ENCODE measurements around the gene COL15A1.

COL15A1 gene

GRCh38 chr9:99073347-99073746 lies 129.6 kb downstream of the COL15A1 start:
- no peaks in the 10 kb centered on the region for H3K9me3 ChIP-seq (ENCODE audit: insufficient read depth, low read length)
- H3K4me1 ChIP-seq (ENCODE audit: insufficient read depth, insufficient read length) = no peaks in the 10 kb centered on the region
- no peak for DNase-seq (ENCODE audit: low read depth, low spot score)
- TF ChIP-seq SUZ12 (IDR thresholded peaks at IDR 0.05; ENCODE audit: extremely low read depth, insufficient read depth, insufficient read length) = no peak
- TF ChIP-seq YY1 (IDR thresholded peaks at IDR 0.05; ENCODE audit: insufficient read depth, insufficient read length) = no peak
- TF ChIP-seq ZNF274 (IDR thresholded peaks at IDR 0.05; ENCODE audit: low read depth, low read length) = no peak
- H3K9ac ChIP-seq (ENCODE audit: insufficient read length, low read depth) = no peak overlapping the region
- no peaks in the 10 kb centered on the region for H3K27me3 ChIP-seq (ENCODE audit: insufficient read depth, insufficient read length)
- H3K4me3 ChIP-seq (ENCODE audit: insufficient read length, low read depth) = no peak overlapping the region
- no peaks in the 10 kb centered on the region for H3K36me3 ChIP-seq (ENCODE audit: insufficient read depth, insufficient read length, low read length)

- DNase-seq (ENCODE audit: low read depth, low spot score) = no peak
- Histone ChIP-seq H3K4me1 (ENCODE audit: insufficient read depth, insufficient read length) (no peaks in the 10 kb centered on the region), H3K27me3 (ENCODE audit: insufficient read depth, insufficient read length) (no peaks in the 10 kb centered on the region), H3K4me3 (ENCODE audit: insufficient read length, low read depth) (no peak overlapping the region), H3K36me3 (ENCODE audit: insufficient read depth, insufficient read length, low read length) (no peaks in the 10 kb centered on the region), H3K9ac (ENCODE audit: insufficient read length, low read depth) (no peak overlapping the region), H3K9me3 (ENCODE audit: insufficient read depth, low read length) (no peaks in the 10 kb centered on the region)
- TF ChIP-seq YY1 (IDR thresholded peaks at IDR 0.05; ENCODE audit: insufficient read depth, insufficient read length) (no peak), ZNF274 (IDR thresholded peaks at IDR 0.05; ENCODE audit: low read depth, low read length) (no peak), SUZ12 (IDR thresholded peaks at IDR 0.05; ENCODE audit: extremely low read depth, insufficient read depth, insufficient read length) (no peak)
Measured at GRCh38 chr9:99073985-99074901, 130.5 kb downstream of the COL15A1 start.

- Histone ChIP-seq H3K4me1 (ENCODE audit: insufficient read depth, insufficient read length) (no peaks in the 10 kb centered on the region), H3K9me3 (ENCODE audit: insufficient read depth, low read length) (no peaks in the 10 kb centered on the region), H3K36me3 (ENCODE audit: insufficient read depth, insufficient read length, low read length) (no peaks in the 10 kb centered on the region), H3K9ac (ENCODE audit: insufficient read length, low read depth) (no peak overlapping the region), H3K4me3 (ENCODE audit: insufficient read length, low read depth) (no peak overlapping the region), H3K27me3 (ENCODE audit: insufficient read depth, insufficient read length) (no peaks in the 10 kb centered on the region)
- no peak for TF ChIP-seq YY1 (IDR thresholded peaks at IDR 0.05; ENCODE audit: insufficient read depth, insufficient read length)
- TF ChIP-seq ZNF274 (IDR thresholded peaks at IDR 0.05; ENCODE audit: low read depth, low read length) = no peak
- TF ChIP-seq SUZ12 (IDR thresholded peaks at IDR 0.05; ENCODE audit: extremely low read depth, insufficient read depth, insufficient read length) = no peak
- no peak for DNase-seq (ENCODE audit: low read depth, low spot score)
Measured at GRCh38 chr9:99074902-99075245, 131.2 kb downstream of the COL15A1 start.

- TF ChIP-seq YY1 (IDR thresholded peaks at IDR 0.05; ENCODE audit: insufficient read depth, insufficient read length) (no peak), ZNF274 (IDR thresholded peaks at IDR 0.05; ENCODE audit: low read depth, low read length) (no peak), SUZ12 (IDR thresholded peaks at IDR 0.05; ENCODE audit: extremely low read depth, insufficient read depth, insufficient read length) (no peak)
- no peak overlapping the region for H3K4me3 ChIP-seq (ENCODE audit: insufficient read length, low read depth)
- H3K9ac ChIP-seq (ENCODE audit: insufficient read length, low read depth) = no peak overlapping the region
- H3K9me3 ChIP-seq (ENCODE audit: insufficient read depth, low read length) = no peaks in the 10 kb centered on the region
- H3K36me3 ChIP-seq (ENCODE audit: insufficient read depth, insufficient read length, low read length) = no peaks in the 10 kb centered on the region
- H3K4me1 ChIP-seq (ENCODE audit: insufficient read depth, insufficient read length) = no peaks in the 10 kb centered on the region
- H3K27me3 ChIP-seq (ENCODE audit: insufficient read depth, insufficient read length) = no peaks in the 10 kb centered on the region
- no peak for DNase-seq (ENCODE audit: low read depth, low spot score)
Measured at GRCh38 chr9:99075246-99075912, 131.7 kb downstream of the COL15A1 start.

GRCh38 chr9:99076030-99076429 lies 132.3 kb downstream of the COL15A1 start:
- Histone ChIP-seq H3K9ac (ENCODE audit: insufficient read length, low read depth) (no peak overlapping the region), H3K36me3 (ENCODE audit: insufficient read depth, insufficient read length, low read length) (no peaks in the 10 kb centered on the region), H3K4me3 (ENCODE audit: insufficient read length, low read depth) (no peak overlapping the region), H3K4me1 (ENCODE audit: insufficient read depth, insufficient read length) (no peaks in the 10 kb centered on the region), H3K9me3 (ENCODE audit: insufficient read depth, low read length) (no peaks in the 10 kb centered on the region), H3K27me3 (ENCODE audit: insufficient read depth, insufficient read length) (no peaks in the 10 kb centered on the region)
- DNase-seq (ENCODE audit: low read depth, low spot score) = no peak
- TF ChIP-seq YY1 (IDR thresholded peaks at IDR 0.05; ENCODE audit: insufficient read depth, insufficient read length) (no peak), SUZ12 (IDR thresholded peaks at IDR 0.05; ENCODE audit: extremely low read depth, insufficient read depth, insufficient read length) (no peak), ZNF274 (IDR thresholded peaks at IDR 0.05; ENCODE audit: low read depth, low read length) (no peak)

- H3K4me3 ChIP-seq (ENCODE audit: insufficient read length, low read depth) = no peak overlapping the region
- TF ChIP-seq SUZ12 (IDR thresholded peaks at IDR 0.05; ENCODE audit: extremely low read depth, insufficient read depth, insufficient read length) = no peak
- no peak for TF ChIP-seq YY1 (IDR thresholded peaks at IDR 0.05; ENCODE audit: insufficient read depth, insufficient read length)
- no peak overlapping the region for H3K9ac ChIP-seq (ENCODE audit: insufficient read length, low read depth)
- H3K4me1 ChIP-seq (ENCODE audit: insufficient read depth, insufficient read length) = no peaks in the 10 kb centered on the region
- no peaks in the 10 kb centered on the region for H3K9me3 ChIP-seq (ENCODE audit: insufficient read depth, low read length)
- no peaks in the 10 kb centered on the region for H3K36me3 ChIP-seq (ENCODE audit: insufficient read depth, insufficient read length, low read length)
- H3K27me3 ChIP-seq (ENCODE audit: insufficient read depth, insufficient read length) = no peaks in the 10 kb centered on the region
- DNase-seq (ENCODE audit: low read depth, low spot score) = no peak
Measured at GRCh38 chr9:99076483-99077171, 132.9 kb downstream of the COL15A1 start.

- Histone ChIP-seq H3K27me3 (ENCODE audit: insufficient read depth, insufficient read length) (no peaks in the 10 kb centered on the region), H3K4me3 (ENCODE audit: insufficient read length, low read depth) (no peak overlapping the region), H3K9me3 (ENCODE audit: insufficient read depth, low read length) (peaks cover 14% of the 10 kb centered on the region; the same call in 1 of the 2 replicates), H3K9ac (ENCODE audit: insufficient read length, low read depth) (no peak overlapping the region), H3K36me3 (ENCODE audit: insufficient read depth, insufficient read length, low read length) (no peaks in the 10 kb centered on the region), H3K4me1 (ENCODE audit: insufficient read depth, insufficient read length) (no peaks in the 10 kb centered on the region)
- DNase-seq (ENCODE audit: low read depth, low spot score) = no peak
- no peak for TF ChIP-seq SUZ12 (IDR thresholded peaks at IDR 0.05; ENCODE audit: extremely low read depth, insufficient read depth, insufficient read length)
- no peak for TF ChIP-seq YY1 (IDR thresholded peaks at IDR 0.05; ENCODE audit: insufficient read depth, insufficient read length)
- TF ChIP-seq ZNF274 (IDR thresholded peaks at IDR 0.05; ENCODE audit: low read depth, low read length) = no peak
Measured at GRCh38 chr9:99078717-99079116, 135.0 kb downstream of the COL15A1 start.
